HG02571 (cell line): ENCODE measurements around the gene ABO.
"Not testable (repeated sequence)": the region's sequence is repeated elsewhere in the genome, so short reads cannot be mapped to it uniquely, and the experiment has no call there.

Experiments used
- ATAC-seq: cut with Tn5 transposase; IDR thresholded peaks from one replicate; pipeline ENCODE4 v1.9.1; 2021; ENCODE audit warnings: mild to moderate bottlenecking, moderate library complexity; ENCODE audit not compliant: unreplicated experiment

The ABO gene

DNA sequence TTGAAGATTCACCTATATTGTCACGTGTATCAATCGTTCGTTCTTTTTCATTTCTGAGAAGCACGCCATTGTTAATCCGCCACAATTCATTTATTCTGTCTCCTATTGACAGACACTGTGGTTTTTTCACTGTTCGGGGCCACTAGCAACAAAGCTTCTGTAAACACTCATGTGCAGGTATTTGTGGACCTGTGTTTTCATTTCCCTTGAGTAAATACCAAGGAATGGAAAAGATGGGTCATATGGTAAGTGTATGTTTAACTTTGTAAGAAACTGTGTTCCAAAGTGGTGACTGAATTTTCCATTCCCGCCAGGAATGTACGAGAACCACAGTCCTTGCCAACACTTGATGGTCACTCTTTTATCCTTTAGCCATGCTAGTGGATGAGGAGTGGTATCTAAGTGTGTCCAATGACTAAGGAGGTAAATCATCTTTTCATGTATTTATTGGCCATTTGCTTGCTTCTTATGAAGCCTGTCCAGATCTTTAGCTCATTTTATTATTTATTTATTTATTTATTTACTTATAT lies 10.7 kb downstream of the ABO start:
- no peak for ATAC-seq

DNA sequence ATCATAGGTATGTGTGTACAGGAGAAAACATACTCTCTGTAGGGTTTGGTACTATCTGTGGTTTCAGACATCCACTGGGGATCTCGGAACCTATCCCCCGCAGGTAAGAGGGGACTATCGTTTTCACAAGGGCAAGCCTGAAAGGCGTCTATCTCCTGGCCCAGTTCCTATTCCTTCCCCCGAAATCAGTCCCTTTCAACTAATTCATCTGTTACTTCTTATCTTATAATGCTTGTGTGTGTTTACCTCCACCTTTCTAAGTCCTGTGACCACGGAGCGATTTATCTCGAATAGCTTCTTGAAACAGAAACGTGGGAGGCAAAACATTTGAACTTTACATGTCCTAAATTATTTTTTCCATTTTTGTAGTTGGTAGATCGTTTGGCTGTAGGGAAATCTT lies 11.4 kb downstream of the ABO start:
- ATAC-seq = no peak

DNA sequence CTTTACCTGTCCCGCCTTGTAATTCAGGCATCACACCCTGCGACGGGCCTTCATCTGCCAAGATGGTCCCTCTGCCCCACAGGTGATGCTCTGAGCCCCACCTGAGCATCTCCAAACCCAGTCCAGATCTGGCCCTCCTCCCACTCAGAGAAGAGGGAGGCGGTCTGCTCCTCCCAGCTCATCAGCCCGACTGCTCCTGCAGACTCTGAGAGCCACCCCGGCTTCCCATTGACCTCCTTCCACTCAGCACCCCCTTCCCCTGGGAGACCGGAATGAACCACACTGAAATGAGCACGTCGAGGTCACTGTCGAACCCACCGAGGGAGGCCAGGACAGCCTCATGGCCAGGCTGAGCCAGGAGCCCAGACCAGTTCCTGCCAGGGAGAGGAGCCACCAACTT lies 12.8 kb downstream of the ABO start:
- ATAC-seq = no peak

DNA sequence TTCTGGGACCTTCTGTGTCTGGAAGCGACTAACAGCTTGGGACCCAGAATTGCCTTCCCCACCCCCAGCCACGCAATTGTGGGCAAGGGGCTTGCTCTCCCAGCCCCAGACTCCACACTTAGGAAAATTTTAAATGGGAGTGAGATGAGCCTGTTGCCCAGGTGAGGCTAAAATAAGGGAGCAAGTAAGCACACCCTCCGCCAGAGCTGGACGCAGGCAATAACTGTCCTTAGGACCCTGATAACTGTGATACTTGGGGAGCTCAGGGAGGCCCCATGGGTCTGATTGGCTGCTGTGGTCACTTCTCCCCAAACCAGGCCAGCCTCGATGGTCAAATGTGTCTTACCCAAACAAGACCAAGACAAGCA lies 13.3 kb downstream of the ABO start:
- ATAC-seq = no peak

DNA sequence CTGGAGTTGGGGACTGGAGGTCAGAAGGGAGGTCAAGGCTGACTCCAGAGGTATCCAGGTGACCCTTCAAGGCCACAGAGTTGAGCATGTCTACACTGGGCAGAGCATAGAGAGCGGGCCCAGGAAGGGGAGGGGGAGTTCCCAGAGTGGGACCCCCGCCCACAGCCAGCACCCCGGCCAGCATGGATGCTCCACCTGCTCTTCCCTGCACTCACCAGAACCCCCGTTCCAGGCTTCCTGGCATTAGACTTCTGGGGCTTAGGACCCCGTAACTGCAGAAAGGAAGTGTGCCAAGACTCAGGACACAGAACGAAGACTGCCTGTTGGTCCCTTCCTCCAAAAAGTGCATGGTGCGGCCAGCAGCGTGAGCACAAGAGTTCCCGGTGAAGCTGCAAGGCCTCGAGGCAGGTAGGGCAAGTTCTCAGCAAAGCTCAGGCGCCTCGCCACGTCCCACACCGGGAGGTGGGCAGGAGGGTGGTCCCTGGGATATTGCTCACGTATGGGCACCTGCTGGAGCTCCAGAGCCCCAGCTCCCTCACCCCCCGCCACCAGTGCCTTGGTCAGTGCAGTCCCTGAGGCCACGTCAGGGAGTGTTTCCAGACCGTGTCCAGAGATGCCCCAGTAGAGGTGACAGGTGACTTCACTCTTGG lies 13.8 kb downstream of the ABO start:
- no peak for ATAC-seq

DNA sequence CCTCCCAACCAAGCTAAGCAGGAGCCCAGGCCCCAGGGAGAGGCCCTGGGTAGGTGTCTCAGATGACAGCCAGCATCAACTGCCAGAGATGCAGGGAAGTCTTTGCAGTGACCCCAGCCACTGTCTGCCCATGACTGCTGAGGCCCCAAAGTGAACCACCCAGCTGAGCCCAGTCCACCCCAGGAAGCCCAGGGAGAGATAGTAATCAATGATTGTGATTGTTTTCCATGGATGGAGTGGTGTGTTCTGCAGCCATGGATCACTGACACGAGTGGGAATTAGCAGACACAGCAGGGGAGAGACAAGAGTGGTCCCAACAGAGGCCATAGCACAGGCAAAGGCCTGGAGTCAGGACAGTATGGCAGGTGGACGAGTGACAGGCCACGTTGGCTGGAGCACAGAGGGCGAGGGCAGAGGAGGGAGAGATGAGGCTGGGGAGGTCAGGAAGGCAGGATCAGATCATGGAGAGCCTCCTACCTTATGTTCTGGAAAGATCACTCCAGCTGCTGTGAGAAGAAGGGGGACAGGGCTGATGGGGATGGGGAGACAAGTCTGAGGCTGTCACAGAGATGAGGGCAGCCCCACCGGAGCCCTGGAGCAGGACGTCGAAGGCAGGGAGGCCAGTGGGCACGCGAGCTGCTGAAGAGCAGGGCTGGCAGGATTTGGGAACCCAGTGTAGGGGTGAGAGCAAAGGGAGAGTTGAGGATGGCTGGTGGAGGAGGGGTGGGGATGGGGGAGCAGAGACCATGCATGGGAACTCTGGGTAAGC lies 14.5 kb downstream of the ABO start:
- ATAC-seq = no peak

DNA sequence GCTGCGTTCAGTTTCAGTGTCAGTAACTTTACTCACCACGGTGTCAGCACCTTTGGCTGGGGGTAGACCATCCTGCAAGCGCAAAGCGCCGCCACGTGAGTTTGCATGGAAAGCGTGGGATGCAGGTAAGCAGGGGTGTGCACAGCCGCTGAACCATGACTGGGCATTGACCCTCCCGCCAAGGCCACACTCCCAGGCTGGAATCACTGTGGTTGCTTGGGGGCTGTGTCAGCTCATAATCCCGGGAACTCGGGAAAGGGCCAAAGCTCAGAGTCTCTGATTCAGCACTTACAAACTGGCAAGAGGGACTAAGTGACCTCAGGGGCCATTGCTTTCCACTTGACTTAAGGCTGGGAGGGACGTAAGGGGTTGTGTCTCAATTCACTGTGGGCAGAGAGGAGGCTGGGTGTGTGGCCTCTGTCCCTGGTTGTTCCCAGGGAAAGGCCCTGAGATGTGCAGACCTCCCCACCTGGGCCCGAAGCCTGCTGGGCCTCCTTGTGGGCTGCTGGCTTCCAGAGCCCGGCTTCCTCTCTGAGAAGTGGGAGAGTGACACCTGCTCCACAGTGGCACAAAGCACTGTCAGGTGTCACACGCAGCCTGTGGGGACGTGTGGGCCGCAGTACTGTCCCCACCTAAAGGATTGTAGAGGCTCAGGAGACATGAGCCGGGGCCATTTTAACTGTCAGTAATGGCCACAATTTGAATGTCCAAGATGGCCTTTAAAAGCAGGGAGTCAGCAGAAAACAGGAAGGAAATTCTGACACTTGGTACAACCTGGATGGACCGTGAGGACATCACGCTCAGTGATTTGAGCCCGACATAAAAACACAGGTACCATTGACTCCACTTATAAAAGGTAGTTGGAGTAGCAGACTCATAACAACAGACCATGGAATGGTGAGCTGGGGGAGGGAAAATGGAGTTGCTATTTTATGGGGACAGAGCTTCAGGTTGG lies 16.7 kb downstream of the ABO start:
- ATAC-seq = no peak

DNA sequence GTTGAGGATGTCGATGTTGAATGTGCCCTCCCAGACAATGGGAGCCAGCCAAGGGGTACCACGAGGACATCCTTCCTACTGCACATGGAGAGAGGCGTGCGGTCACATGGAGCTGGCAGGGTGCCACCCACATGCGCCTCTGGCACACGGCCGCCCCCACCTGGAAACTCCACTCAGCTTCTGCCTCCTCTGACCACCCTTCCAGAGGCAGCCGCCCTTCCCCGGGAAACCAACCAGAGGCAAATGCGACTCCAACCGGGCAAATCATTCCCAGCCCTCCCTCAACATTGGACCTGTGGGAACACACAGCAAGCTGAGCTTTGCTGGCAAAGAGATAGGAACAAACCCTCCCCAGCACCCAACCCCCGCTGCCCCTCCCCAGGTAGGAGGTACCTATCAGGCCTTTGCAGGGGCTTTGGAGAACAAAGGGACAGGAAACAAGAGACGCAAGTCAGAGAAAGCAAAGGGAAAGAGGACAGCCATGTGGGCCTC lies 17.5 kb downstream of the ABO start:
- ATAC-seq = no peak

DNA sequence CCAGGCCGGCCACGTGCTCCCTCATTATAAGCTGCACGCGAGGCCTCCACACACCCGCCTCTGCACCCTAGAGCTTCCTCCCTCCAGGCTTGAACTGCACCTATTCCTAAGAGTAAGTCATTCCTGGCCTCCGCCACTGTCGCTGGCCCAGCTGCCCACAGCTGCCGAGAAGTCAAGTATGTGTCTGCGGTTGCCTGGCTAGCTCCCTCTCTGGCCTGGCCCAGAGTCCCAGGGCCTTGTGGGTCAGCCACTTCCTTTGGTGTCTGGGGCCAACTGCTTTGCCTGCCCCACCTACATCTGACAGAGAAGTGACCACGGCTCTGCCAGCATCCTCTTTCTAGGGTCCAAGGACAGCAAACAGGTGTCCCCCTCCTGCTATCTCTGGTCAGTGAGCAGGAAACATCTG lies 18.3 kb downstream of the ABO start:
- ATAC-seq = no peak

DNA sequence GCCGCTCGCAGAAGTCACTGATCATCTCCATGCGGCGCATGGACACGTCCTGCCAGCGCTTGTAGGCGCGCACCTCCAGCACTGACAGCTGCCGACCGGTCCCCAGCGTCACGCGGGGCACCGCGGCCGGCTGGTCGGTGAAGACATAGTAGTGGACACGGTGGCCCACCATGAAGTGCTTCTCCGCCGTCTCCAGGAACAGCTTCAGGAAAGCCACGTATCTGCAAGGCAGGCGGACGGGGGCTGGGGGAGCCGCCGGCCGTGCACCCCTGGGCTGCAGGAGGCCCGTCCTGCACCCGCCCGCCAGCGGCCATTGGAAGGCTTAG lies 18.9 kb downstream of the ABO start:
- ATAC-seq = no peak

DNA sequence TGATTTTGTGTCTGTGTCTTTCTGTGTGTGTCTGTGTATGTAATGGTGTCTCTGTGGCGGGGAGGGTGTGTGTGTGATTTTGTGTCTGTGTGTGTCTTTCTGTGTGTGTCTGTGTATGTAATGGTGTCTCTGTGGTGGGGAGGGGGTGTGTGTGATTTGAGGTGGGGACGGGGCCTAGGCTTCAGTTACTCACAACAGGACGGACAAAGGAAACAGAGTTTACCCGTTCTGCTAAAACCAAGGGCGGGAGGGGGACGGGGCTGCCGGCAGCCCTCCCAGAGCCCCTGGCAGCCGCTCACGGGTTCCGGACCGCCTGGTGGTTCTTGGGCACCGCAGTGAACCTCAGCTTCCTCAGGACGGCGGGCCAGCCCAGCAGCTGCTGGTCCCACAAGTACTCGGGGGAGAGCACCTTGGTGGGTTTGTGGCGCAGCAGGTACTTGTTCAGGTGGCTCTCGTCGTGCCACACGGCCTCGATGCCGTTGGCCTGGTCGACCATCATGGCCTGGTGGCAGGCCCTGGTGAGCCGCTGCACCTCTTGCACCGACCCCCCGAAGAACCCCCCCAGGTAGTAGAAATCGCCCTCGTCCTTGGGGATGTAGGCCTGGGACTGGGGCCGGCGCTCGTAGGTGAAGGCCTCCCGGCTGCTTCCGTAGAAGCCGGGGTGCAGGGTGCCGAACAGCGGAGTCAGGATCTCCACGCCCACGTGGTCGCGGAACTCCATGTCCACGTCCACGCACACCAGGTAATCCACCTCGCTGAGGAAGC lies 19.4 kb downstream of the ABO start:
- no peak for ATAC-seq

DNA sequence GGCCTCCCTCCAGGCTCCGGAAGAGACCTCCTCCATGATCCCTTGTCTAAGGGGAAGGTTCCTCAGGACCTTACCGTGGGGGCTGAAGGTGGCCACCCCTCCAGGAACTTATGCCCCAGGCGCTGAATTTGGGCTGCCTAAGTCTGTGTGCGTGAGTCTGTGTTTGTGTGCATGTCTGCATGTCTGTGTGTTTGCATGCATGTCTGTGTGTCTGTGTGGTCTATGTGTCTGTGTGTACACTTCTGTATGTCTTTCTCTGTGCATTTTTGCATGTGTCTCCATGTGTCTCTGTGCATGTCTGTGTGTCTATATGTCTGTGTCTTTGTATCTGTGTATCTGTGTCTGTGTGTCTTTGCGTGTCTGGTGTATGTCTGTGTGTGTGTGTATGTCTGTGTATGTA lies 20.5 kb downstream of the ABO start:
- no peak for ATAC-seq

DNA sequence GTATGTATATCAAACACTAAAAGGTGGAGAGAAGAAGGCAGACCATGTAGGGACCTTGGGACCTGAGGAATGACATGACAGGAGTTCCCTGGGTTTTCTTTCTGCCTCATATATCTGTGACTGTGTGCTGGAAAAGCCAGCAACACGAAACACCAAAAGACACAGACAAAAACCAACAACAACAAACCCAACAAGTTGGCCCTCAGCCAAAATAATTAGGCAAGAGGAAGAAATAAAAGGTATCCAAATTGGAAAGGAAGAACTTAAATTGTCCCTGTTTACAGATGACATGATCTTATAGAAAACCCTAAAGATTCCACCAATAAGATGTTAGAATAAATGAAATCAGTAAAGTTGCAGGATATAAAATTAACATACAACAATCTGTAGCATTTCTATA lies 21.7 kb downstream of the ABO start:
- ATAC-seq = no peak

DNA sequence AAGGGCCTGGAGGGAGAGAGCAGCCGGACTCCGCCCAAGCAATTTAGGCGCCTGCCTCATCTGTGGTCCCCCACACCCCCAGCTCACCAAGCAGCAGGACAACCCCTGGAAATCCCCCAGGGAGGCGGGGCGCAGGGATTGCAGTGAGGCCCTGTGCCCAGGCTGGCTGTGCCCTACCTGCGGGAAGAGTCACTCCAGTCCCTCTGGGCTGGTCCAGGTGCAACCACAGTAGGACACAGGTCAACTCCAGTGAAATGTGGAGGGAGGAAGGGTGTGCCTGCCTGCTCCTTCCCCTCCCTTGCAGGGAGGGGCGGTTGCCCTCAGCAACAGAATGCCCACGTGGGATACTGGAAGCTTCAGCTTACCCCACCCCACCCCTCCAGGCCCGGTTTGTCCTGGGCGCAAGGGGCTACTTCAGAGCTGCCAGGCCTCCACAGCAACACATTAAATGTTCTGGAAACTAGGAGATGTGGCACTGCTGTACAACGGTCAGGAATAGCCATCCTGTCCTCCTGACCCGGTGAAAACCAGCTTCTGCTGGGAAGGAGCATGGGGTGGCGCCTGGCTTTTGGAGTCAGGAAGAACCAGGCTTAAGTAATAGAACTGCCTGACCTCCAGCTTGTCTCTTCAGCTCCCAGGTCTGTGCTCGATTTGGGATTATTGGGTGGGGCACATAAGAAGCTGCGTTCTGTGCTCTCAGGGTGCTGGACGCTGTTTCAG lies 22.5 kb downstream of the ABO start:
- ATAC-seq = no peak

DNA sequence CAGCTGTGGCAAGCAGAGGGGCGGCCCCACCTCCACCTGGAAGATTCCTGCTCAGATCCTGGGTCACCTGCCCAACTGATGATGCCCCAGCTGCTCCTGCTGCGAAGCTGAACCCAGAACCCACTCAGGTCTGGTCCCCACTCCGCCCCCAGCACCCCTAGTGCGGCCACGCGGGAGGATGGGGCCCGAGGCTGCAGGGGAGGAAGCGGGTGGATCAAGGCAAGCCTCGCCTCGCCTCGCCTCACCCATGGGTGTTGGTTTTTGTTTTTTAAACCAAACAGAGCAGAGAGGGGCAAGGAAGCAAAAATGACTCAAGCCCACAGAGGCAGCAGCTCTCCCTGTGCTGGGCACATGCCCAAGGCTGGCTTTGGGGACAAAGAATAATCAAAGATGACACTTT lies 23.2 kb downstream of the ABO start:
- no peak for ATAC-seq

DNA sequence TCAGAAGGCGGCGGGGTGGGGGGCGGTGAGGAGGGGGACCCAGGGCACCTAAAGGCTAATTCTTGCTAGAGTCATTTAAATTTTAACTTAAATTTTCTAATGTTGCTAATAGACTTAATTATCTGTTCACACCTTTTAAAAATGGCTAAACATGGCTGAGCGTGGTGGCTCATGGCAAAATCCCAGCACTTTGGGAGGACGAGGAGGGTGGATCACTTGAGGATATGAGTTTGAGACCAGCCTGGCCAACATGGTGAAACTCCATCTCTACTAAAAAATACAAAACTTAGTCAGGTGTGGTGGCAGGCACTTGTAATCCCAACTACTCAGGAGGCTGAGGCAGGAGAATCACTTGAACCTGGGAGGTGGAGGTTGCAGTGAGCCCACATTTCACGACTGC lies 23.8 kb downstream of the ABO start:
- ATAC-seq = not testable (repeated sequence)

DNA sequence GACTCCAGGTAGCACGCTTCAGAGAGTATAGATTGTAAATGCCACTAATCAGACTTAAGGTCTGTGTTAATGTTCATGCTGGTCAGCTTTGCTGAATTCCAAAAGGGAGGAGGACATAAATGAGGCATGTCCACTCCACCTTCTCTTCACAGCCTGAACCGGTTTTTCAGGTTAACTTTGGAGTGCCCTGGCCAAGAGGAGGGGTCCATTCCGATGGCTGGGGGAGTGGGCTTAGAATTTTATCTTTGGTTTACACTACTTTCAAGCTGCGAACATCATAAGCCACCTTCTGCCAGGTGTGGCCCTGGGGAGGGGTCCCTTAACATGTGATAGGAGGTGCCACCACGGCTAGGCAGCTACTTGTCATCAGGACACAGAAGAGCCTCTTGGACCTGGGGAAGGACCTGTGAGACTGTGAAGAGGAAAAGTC lies 24.2 kb downstream of the ABO start:
- no peak for ATAC-seq

DNA sequence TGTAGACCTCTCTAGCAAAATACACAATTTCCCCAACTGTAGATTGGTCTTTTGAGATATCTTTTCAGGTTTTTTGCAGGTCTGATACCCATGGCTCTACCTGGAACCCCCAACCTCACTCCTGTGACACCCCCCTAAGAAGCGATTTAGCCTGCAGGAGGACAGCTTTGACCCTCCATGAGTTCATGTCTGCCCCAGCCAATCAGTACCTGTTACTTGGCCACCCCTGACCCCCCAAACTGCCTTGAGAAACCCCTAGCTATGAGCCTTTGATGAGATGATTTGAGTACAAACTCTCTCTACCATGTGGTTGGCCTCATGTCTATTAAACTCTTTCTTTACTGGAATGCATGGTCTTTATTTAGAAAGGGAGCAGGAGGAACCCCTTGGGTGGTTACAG lies 25.7 kb downstream of the ABO start:
- no peak for ATAC-seq

DNA sequence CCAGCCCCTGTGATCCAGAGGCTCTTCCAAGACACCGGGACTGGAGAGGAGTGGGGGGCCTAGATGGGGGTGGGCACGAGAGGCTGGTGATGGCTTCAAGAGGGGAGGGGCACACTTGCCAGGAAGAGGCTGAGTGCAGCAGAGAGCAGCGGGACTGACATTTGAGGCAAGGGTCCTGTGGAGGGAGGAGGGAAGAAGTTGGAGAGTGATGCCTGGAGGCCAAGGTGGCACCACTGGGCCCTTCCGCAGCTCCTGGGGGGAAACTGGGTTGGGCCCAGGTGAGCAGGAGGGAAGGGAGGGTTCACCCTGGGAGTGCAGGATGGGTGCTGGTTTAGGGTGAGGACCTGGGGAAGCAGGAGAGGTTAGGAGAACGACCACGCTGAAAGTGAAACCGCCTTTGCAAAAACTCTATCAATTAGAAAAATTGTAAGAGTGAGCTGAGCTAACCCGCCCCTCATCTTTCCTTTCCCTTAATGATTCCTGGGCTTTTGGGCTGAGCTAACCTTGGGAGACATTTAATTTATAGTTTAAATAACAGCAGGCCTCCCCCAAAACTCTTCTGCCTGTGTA lies 26.2 kb downstream of the ABO start:
- ATAC-seq = no peak

DNA sequence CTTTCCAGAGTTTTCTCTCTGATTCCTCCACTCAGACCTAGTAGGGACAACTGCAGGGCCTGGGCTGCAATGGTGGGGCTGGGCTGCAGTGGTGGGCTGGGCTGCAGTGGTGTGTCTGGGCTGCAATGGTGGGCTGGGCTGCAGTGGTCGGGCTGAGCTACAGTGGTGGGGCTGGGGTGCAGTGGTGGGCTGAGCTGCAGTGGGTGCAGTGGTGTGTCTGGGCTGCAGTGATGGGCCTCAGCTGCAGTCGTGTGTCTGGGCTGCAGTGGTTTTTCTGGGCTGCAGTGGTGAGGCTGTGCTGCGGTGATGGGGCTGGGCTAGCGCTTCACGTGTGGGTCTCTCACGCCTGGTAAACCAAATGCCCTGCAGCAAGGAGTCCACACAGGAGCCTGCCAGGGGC lies 27.4 kb downstream of the ABO start:
- no peak for ATAC-seq
